ENCODE results near the gene RPRML. TPM values are rescaled to one million over a fixed set of nuclear protein-coding genes. Genes with fewer than 3 reads are reported as not detected.

The RPRML gene
- total RNA-seq, 1 donor from 2014 or later: 2.0 TPM

- no peak for FAIRE-seq
- DNase-seq (ENCODE audit: low spot score in 2 of 2): no peak
Observed at GRCh38 chr17:46949291-46950174, 29.5 kb downstream of the RPRML start.

GRCh38 chr17:46948544-46948943 is 30.5 kb downstream of the RPRML start:
- no peak for FAIRE-seq

DNA sequence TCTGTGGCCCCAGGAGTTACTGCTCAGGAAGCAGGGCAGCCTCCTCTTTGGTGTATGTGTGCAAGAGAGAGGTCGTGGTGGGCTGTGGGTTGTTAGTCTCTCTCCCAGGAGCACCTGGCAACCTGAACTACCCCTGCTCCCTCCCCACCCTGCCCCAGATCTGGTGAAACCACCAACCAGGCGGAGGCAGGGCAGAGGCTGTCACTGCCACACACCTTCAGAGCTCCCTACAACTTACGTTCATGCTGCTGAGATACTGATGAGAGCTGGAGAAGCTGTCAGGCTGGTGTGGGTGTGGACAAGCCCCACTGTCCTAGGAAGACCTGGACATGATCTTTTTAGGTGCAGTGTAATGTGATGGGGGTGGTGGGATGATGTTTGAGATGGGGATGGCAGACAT is 31.8 kb downstream of the RPRML start:
- FAIRE-seq (no peak), DNase-seq (ENCODE audit: low spot score in 2 of 2) (no peak)

More at GRCh38 chr17:46948544-46948943, 30.5 kb downstream of the RPRML start:
- no peak for DNase-seq (ENCODE audit: low spot score in 2 of 2)

GRCh38 chr17:46944931-46945330 is 34.1 kb downstream of the RPRML start:
- DNase-seq (ENCODE audit: low spot score in 2 of 2) (no peak), FAIRE-seq (no peak)

- DNase-seq (ENCODE audit: low spot score in 2 of 2) (no peak), FAIRE-seq (no peak)
Observed at GRCh38 chr17:46943501-46944393, 35.3 kb downstream of the RPRML start.

GRCh38 chr17:46943218-46943500 is 35.9 kb downstream of the RPRML start:
- no peak for FAIRE-seq
- DNase-seq (ENCODE audit: low spot score in 2 of 2): no peak

DNA sequence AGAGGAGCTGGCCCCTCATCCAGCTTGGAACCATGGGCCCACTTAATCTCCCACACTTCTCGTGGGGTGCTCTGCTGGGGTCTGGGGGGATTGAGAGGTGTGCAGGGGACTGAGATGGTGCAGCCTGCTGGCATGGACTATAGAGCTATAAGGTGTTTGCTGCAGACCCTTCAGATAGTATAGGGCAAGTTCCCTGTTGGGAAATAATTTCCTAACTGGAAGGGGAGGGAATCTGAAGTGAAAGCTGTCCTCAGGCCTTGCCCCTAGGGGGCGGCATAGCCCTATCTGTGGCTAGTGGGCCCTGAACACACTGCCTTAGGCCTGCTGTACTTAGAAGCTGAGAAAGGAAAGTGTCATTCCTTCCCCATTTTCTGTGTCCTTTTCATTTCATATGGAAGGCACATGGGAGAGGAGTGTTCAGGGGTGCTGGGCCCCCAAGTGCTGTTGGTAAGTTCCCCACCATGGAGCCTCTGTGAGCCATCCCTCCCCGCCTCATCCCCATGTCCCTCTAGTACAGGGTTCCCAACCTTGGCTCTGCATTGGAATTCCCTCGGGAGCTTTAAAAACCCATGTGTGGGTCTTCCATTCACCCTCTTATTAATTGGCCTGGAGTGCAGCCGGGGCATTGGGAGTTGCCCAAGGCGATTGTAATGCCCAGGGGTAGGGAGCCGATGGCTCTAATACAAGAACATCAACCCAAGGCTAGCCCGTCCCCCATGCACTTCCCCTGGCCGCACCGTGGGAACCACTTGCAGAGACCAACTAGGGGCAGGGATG is 36.4 kb downstream of the RPRML start:
- DNase-seq (ENCODE audit: low spot score in 2 of 2) (peak; percentile 24 to 68), FAIRE-seq (no peak)

DNA sequence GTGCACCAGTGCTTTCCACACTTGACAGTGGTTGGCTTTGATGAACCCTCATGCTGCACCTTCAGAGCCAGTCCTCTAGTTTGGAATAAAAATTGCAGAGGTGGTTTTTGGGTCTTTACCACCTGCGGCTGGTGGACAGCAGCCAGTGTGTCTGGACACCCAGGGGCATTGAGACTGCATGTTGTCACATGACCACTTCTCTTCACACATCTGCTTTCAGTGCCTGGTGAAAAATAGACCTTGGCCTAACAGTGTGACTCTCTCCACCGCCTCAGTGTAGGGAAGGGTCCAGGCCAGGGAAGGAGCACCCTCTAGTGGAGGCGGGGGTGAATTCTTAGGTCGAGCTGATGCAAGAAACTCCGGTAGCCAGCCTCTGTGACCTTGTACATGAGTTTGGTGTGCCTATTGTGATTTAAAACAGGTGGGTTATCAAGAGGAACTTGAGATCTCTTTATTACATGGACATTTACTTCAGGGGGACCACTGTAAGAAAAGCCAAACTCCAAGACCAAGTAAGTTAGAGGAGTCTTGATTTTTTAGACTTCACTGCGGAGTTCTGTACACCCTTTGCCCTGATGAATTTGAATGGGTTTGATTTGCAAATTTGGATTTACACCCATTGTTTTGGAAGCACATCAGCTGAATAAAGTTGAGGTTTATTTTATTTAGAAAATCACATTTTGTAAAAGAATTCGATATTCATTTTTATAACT is 38.2 kb downstream of the RPRML start:
- no peak for FAIRE-seq

DNA sequence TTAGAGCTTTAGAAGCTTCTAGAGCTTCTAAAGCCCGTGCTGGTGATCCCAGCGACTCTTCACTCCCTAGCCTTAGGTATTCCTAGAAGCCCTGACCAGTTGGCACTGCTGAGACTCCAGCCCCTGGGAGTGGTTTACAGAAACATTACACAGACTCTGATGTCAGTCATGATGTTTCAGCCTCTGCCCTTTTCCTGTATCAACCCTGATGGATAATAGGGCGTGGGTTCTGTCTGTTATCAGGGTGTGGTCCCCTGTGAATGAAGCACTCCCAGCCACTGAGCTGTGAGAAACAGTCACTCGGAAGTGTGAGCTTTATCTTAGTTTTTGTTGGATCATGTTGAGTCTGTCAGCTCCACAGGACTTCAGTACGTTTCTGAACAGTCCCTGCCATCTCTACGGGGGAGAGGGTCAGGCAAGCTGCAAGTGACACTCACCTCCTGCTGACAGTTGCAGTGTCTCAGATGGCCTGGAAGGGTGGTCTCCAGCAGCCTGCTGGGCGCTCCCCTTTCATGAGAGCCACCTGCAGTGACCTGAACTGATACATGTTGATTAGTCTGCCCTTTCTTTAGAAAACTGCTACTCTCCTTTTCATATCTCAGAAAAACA is 43.3 kb downstream of the RPRML start:
- FAIRE-seq: no peak
- DNase-seq (ENCODE audit: low spot score in 2 of 2): no peak

More for the DNA sequence above, 38.2 kb downstream of the RPRML start:
- peak; percentile 44 to 77 for DNase-seq (ENCODE audit: low spot score in 2 of 2)

GRCh38 chr17:46931596-46931995 is 47.5 kb downstream of the RPRML start:
- DNase-seq (ENCODE audit: low spot score in 2 of 2) (no peak), FAIRE-seq (no peak)

GRCh38 chr17:46930051-46930450 is 49.0 kb downstream of the RPRML start:
- DNase-seq (ENCODE audit: low spot score in 2 of 2): no peak
- FAIRE-seq: no peak

DNA sequence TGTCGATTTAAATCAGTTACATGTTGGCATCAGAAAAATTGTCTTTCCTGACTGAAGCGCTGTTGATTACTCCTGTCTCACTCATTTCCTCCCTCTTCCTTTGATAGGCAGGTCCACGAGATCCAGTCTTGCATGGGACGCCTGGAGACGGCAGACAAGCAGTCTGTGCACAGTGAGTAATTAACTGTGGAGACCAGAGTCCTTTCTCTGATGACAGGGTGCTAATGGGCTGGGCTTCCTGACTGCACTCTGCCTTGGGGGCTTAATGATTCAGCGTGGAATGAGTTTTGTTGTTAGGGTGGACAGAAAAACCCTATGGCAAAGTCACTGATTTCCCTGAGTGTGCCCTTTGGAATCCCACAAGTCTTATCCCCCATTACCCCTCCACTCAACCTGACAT is 49.6 kb downstream of the RPRML start:
- DNase-seq (ENCODE audit: low spot score in 2 of 2) (no peak), FAIRE-seq (no peak)

GRCh38 chr17:46928467-46929261 is 50.4 kb downstream of the RPRML start:
- no peak for FAIRE-seq

More at GRCh38 chr17:46928467-46929261, 50.4 kb downstream of the RPRML start:
- DNase-seq (ENCODE audit: low spot score in 2 of 2): no peak

Small RNAs within 50 kb of the gene (small RNA-seq; reads per million reads assigned to genes)
- gene MIR5089: not detected

Other genes with a start within 250 kb of the RPRML start
- 6.1 TPM for gene WNT3, start 160.6 kb downstream of the RPRML start, total RNA-seq
- gene WNT9B, start 127.7 kb downstream of the RPRML start, total RNA-seq: not detected
- 53.0 TPM for gene GOSR2, start 56.1 kb downstream of the RPRML start, total RNA-seq
- gene CDC27, start 210.0 kb upstream of the RPRML start, total RNA-seq: 153 TPM
- gene MYL4, start 230.1 kb upstream of the RPRML start, total RNA-seq: 4.1 TPM

Data from frontal cortex (tissue), 4 donors.